Body of pancreas (tissue), 4 donors: ENCODE data around the gene KLHDC2. TPM values are rescaled to one million over a fixed set of nuclear protein-coding genes. Genes with fewer than 3 reads are reported as not detected.

Source experiments
- ATAC-seq: fragments of 150-250 bp; one replicate; pipeline ENCODE4 v1.9.1; 2016
- DNase-seq, 4 donors: peaks; one replicate each; pipeline ENCODE4 v3.0.0-alpha.2; 2019
- H3K27ac ChIP-seq, 4 donors: fragments of 200-600 bp; sonication (generic); 1 replicate in 3 of 4; 2 replicates in 1 of 4; pipeline versions ENCODE4 v1.5.1 to v1.6.1; 2016 to 2019; ENCODE audit warnings: mild to moderate bottlenecking in 1 of 4, mixed read lengths in 1 of 4, moderate library complexity in 1 of 4
- H3K27me3 ChIP-seq, 2 donors: fragments of 200-600 bp; sonication (generic); one replicate each; pipeline ENCODE4 v1.6.0; 2016; ENCODE audit warnings: mild to moderate bottlenecking in 1 of 2
- H3K36me3 ChIP-seq, 2 donors: fragments of 200-600 bp; sonication (generic); replicated peaks in 1 of 2; 2 replicates each; pipeline ENCODE4 v1.5.1; 2016; ENCODE audit warnings: low read depth in 2 of 2; ENCODE audit not compliant: insufficient read depth in 1 of 2
- H3K4me1 ChIP-seq: fragments of 200-600 bp; sonication (generic); one replicate; pipeline ENCODE4 v1.6.0; 2016
- H3K4me3 ChIP-seq, 2 donors: fragments of 200-600 bp; sonication (generic); 1 replicate in 1 of 2; 2 replicates in 1 of 2; pipeline ENCODE4 v1.5.1; 2016 to 2019
- H3K9me3 ChIP-seq, 3 donors: fragments of 200-600 bp; sonication (generic); 1 replicate in 2 of 3; 2 replicates in 1 of 3; pipeline ENCODE4 v1.5.1; 2016
- POLR2A ChIP-seq, 3 donors: fragments of 450-650 bp; IDR thresholded peaks; one replicate each; pipeline ENCODE4 v1.6.1; 2016; ENCODE audit warnings: antibody characterized with exemption in 3 of 3, mild to moderate bottlenecking in 2 of 3
- WGBS, 2 donors: methylation state at CpG; one replicate each; pipeline ENCODE4 v1.1.5; 2017; 5-methylcytosine and 5-hydroxymethylcytosine counted together
- intact Hi-C: fragments of 100-400 bp; cut with DNase I; formaldehyde crosslinking; loops from one replicate; pipeline ENCODE4 v1.15.1; 2023
- total RNA-seq, 2 donors: library from RNA; depleted of rRNA; stranded (reverse); fragments of >200 nt; gene quantifications; one replicate each; pipeline ENCODE4 v1.1.0, GENCODE V29; 2016
- TF ChIP-seq, protein P1 (sequence below), 7 experiments: fragments of 450-650 bp in 4 of 7; fragments of 200-600 bp in 3 of 7; sonication (generic) in 3 of 7; IDR thresholded peaks; one replicate each; pipeline ENCODE4 v1.5.1; 2016 to 2019; ENCODE audit warnings: antibody characterized with exemption in 7 of 7

Gene KLHDC2
- total RNA-seq, 2 donors from 2014 or later, result 38.6 to 90.0 TPM

DNA sequence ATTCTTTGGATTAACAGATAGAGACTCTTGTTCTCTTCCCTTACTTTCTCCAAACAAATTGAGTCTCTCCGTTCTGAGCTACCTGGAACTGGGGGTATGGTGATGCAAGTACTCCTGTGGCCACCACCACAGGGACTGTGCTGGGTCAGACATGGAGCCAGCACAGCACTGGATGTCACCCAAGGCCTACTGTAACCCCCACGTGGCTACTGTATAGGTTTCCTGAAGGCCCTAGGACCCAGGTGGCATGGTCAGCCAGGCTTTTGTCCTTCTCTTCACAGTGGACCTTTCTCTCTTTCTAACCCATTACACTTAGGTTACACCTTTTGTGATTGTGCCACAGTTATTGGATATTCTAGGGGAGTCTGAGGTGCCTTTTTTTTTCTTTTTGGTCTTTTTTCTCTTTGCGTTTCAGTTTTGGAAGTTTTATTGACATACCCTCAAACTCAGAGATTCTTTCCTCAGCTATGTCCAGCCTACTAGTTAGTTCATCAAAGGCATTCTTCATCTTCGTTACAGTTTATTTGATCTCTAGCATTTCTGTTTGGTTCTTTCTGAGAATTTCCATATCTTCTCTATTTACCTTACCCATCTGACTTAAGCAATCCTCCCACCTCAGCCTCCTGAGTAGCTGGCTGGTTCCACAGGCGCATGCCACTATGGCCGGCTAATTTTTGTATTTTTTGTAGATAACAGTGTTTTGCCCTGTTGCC, 6.0 kb upstream of the KLHDC2 start:
- ATAC-seq, result no peak
- WGBS, 2 donors, result 69 to 72% methylated on average over 6 of the region's 6 CpGs

DNA sequence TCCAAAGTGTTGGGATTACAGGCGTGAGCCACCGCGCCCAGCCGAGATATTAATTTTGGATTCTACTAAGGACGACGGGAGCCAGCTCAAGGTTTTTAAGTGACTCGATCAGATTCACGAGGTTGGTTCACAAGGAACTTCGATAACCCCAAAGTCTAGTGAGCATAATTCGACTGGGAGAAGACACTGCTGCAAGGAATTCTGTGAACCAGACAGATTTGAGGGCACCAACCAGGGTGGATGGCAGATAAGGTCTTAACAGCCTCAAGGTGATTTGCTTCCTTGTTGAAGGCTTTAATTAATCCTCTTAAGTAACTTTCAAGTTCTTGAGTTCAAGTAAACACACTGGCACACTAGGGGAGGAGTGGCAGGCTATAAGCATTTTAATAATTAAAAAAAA, 1.1 kb upstream of the KLHDC2 start:
- ATAC-seq (no peak), DNase-seq (peak in 2 of 4 donors; percentile 27 to 29)
- Histone ChIP-seq H3K27ac (peak overlapping the region; percentile 88 to 99 (median 92)), H3K27me3 (no peaks in the 10 kb centered on the region), H3K4me3 (no peak overlapping the region), H3K9me3 (no peaks in the 10 kb centered on the region), H3K36me3 (no peaks in the 10 kb centered on the region), H3K4me1 (peaks cover 30% of the 10 kb centered on the region)
- intact Hi-C loops, result loop anchor here (10.0 kb wide), 2 partner anchors 62 to 122 kb away; no protein-coding TSS in a partner anchor
- TF ChIP-seq, protein P1, sequence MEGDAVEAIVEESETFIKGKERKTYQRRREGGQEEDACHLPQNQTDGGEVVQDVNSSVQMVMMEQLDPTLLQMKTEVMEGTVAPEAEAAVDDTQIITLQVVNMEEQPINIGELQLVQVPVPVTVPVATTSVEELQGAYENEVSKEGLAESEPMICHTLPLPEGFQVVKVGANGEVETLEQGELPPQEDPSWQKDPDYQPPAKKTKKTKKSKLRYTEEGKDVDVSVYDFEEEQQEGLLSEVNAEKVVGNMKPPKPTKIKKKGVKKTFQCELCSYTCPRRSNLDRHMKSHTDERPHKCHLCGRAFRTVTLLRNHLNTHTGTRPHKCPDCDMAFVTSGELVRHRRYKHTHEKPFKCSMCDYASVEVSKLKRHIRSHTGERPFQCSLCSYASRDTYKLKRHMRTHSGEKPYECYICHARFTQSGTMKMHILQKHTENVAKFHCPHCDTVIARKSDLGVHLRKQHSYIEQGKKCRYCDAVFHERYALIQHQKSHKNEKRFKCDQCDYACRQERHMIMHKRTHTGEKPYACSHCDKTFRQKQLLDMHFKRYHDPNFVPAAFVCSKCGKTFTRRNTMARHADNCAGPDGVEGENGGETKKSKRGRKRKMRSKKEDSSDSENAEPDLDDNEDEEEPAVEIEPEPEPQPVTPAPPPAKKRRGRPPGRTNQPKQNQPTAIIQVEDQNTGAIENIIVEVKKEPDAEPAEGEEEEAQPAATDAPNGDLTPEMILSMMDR (IDR thresholded peaks at IDR 0.05), result no peak
- TF ChIP-seq POLR2A (IDR thresholded peaks at IDR 0.05), result no peak
- 20 to 52% methylated on average over 10 of the region's 10 CpGs for WGBS, 2 donors

More for the DNA sequence above, 6.0 kb upstream of the KLHDC2 start:
- no peak overlapping the region for H3K27ac ChIP-seq
- no peak for DNase-seq
- TF ChIP-seq, protein P1 (IDR thresholded peaks at IDR 0.05), result no peak
- no peak for TF ChIP-seq POLR2A (IDR thresholded peaks at IDR 0.05)
- H3K36me3 ChIP-seq, result no peaks in the 10 kb centered on the region
- no peak overlapping the region for H3K4me3 ChIP-seq
- no peaks in the 10 kb centered on the region for H3K9me3 ChIP-seq
- no peaks in the 10 kb centered on the region for H3K27me3 ChIP-seq
- intact Hi-C loops, result loop anchor here (10.0 kb wide), 2 partner anchors 57 to 117 kb away; no protein-coding TSS in a partner anchor
- H3K4me1 ChIP-seq, result peaks cover 5% of the 10 kb centered on the region

DNA sequence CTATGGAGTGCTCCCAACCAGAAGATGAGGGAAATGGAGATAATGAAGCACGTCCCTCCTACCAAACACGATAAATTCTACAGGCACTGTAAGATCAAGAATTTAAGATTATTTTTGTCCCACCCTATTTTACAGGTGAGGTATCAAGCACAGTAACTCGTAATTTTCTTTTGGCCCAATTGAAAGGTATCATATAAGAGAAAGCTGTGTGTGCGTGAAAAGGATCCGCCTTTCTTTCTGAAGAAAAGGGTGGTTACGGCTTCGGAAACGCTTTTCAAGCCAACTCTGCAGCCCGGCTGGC, 733 bp upstream of the KLHDC2 start:
- intact Hi-C loops, result loop anchor here (10.0 kb wide), 2 partner anchors 62 to 122 kb away; no protein-coding TSS in a partner anchor
- Histone ChIP-seq H3K27me3 (no peaks in the 10 kb centered on the region), H3K4me3 (peak overlapping the region in 1 of 2 donors; percentile 4), H3K27ac (peak overlapping the region; percentile 88 to 99 (median 92)), H3K9me3 (no peaks in the 10 kb centered on the region), H3K36me3 (no peaks in the 10 kb centered on the region), H3K4me1 (peaks cover 34% of the 10 kb centered on the region)
- DNase-seq (no peak), ATAC-seq (no peak)
- 0 to 1% methylated on average over 9 of the region's 9 CpGs for WGBS, 2 donors
- TF ChIP-seq, protein P1 (IDR thresholded peaks at IDR 0.05), result peak in 1 of 7 experiments; percentile 17
- TF ChIP-seq POLR2A (IDR thresholded peaks at IDR 0.05), result no peak

DNA sequence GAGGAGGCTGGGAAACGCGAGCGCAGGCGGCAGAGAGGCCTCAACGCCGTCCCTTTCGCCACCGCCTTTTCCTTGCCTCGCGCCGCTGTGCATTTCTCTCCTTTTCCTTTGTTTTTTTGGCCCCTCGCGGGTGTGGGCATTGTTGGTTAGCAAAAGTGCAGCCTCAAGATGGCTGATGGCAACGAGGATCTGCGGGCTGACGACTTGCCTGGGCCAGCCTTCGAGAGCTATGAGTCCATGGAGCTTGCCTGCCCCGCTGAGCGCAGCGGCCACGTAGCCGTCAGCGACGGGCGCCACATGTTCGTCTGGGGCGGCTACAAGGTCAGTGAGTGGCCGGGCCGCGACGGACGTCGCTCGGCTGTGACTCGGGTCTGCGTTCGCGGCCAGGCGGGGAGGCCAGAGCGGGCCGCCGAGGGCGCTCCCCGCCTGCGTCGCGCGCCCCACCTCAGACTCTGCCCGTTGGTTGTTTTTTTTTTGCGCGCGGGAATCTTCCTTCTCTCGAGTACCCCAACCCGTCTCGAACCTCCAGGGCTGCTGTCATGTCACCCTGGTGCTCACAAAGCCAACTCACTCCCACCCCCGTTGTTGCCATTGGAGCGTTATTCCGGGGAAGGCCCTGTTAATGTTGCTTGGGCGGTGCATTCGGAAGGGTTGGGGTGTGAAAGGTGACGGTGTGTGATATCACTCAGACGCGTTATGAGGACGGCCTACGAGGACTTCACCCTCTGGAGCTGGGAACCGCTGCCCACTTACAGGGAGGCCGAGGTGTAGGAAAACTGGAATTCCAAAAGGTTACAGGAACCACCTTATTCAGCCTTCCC, 558 bp downstream of the KLHDC2 start:
- Histone ChIP-seq H3K4me3 (peak overlapping the region; percentile 60 to 90), H3K27ac (peak overlapping the region; percentile 88 to 99 (median 92)), H3K9me3 (no peaks in the 10 kb centered on the region), H3K27me3 (no peaks in the 10 kb centered on the region), H3K36me3 (no peaks in the 10 kb centered on the region), H3K4me1 (peaks cover 36% of the 10 kb centered on the region)
- DNase-seq (peak; percentile 56 to 72 (median 60)), ATAC-seq (peak; percentile 19)
- TF ChIP-seq, protein P1 (IDR thresholded peaks at IDR 0.05), result no peak
- peak in 2 of 3 donors; percentile 28 to 29 for TF ChIP-seq POLR2A (IDR thresholded peaks at IDR 0.05)
- intact Hi-C loops, result loop anchor here (10.0 kb wide), 2 partner anchors 64 to 124 kb away; no protein-coding TSS in a partner anchor
- WGBS, 2 donors, result 0% methylated on average over 54 to 67 of the region's 67 CpGs
